Measurements from ENCODE around the gene CA10. TPM values are rescaled to one million over a fixed set of nuclear protein-coding genes. Genes with fewer than 3 reads are reported as not detected.

Gene CA10
- total RNA-seq, 1 experiment from 2014 or later, result 0.46 TPM

DNA sequence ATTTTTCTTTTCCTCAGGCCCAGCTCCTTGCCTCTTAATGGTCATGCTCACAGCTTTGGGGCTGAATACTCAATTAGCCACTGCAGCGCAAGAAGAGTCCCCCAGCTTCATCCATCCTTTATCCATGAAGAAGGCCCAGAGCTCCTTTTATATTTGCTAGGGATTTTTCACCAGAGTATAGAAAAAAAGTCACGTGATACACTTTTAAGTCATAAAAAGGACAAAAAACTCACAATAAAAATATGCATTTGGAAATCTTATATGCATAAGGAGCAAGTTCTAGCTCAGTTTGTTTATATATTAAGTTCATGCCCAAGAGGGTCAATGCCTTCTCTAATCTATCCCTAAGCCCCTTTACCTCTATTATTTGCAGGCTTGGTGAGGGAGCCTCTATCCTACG lies 254.1 kb downstream of the CA10 start:
- Mint-ChIP-seq H3K4me1 (peaks cover 0 to 4% of the 10 kb centered on the region in 2 experiments; a peak in 1 of 4 replicates), H3K4me3 (no peak overlapping the region), H3K27me3 (ENCODE audit: low read depth) (no peaks in the 10 kb centered on the region), H3K27ac (no peak overlapping the region), H3K36me3 (ENCODE audit: insufficient read depth in 1 of 3, low read depth in 3 of 3) (no peaks in the 10 kb centered on the region), H3K9me3 (no peaks in the 10 kb centered on the region)
- H3K9ac ChIP-seq (ENCODE audit: extremely low read depth, insufficient read length, low read length), result no peak overlapping the region
- no peaks in the 10 kb centered on the region for H4K20me1 ChIP-seq (ENCODE audit: control insufficient read depth, insufficient read depth, insufficient read length)
- no peaks in the 10 kb centered on the region for H3K27me3 ChIP-seq (ENCODE audit: insufficient read depth, low read length)
- no peak overlapping the region for H2BK120ac ChIP-seq (ENCODE audit: low read depth, low read length, poor library complexity, severe bottlenecking)
- no peak overlapping the region for H3K4me2 ChIP-seq (ENCODE audit: insufficient read depth, insufficient read length, low read length)
- no peak overlapping the region for H3K14ac ChIP-seq (ENCODE audit: insufficient read depth, low read length)
- H3K79me2 ChIP-seq (ENCODE audit: insufficient read depth, low read length), result no peaks in the 10 kb centered on the region
- H2AK5ac ChIP-seq (ENCODE audit: insufficient read length, low read length), result no peak overlapping the region
- no peaks in the 10 kb centered on the region for H3K79me1 ChIP-seq (ENCODE audit: insufficient read depth, low read depth, low read length, poor library complexity, severe bottlenecking)
- H3K4me1 ChIP-seq (ENCODE audit: insufficient read depth, low read length), result no peaks in the 10 kb centered on the region
- no peak overlapping the region for H3K23ac ChIP-seq (ENCODE audit: insufficient read length, low read depth, low read length)
- H2BK15ac ChIP-seq (ENCODE audit: low read depth, low read length), result no peak overlapping the region
- TF ChIP-seq, protein P1, sequence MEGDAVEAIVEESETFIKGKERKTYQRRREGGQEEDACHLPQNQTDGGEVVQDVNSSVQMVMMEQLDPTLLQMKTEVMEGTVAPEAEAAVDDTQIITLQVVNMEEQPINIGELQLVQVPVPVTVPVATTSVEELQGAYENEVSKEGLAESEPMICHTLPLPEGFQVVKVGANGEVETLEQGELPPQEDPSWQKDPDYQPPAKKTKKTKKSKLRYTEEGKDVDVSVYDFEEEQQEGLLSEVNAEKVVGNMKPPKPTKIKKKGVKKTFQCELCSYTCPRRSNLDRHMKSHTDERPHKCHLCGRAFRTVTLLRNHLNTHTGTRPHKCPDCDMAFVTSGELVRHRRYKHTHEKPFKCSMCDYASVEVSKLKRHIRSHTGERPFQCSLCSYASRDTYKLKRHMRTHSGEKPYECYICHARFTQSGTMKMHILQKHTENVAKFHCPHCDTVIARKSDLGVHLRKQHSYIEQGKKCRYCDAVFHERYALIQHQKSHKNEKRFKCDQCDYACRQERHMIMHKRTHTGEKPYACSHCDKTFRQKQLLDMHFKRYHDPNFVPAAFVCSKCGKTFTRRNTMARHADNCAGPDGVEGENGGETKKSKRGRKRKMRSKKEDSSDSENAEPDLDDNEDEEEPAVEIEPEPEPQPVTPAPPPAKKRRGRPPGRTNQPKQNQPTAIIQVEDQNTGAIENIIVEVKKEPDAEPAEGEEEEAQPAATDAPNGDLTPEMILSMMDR (conservative IDR thresholded peaks at IDR 0.05), result no peak
- H3K56ac ChIP-seq (ENCODE audit: insufficient read length, low read depth, low read length), result no peak overlapping the region
- no peaks in the 10 kb centered on the region for H3K23me2 ChIP-seq (ENCODE audit: insufficient read length, low read depth, low read length, poor library complexity, severe bottlenecking)
- no peak overlapping the region for H2BK20ac ChIP-seq (ENCODE audit: low read depth, low read length, poor library complexity, severe bottlenecking)
- no peak overlapping the region for H4K5ac ChIP-seq (ENCODE audit: insufficient read length, low read depth, low read length)
- H2AFZ ChIP-seq (ENCODE audit: low read length), result no peak overlapping the region
- H4K91ac ChIP-seq (ENCODE audit: insufficient read length, low read depth, low read length), result no peak overlapping the region
- no peak overlapping the region for H3K4ac ChIP-seq (ENCODE audit: low read depth, low read length)
- H4K8ac ChIP-seq (replicated peaks; ENCODE audit: insufficient read length, low read depth, low read length), result no peak overlapping the region
- H2BK12ac ChIP-seq (ENCODE audit: insufficient read length, low read depth, low read length), result no peak overlapping the region
- no peak overlapping the region for H3K27ac ChIP-seq (ENCODE audit: insufficient read length, low read depth, low read length)
- no peaks in the 10 kb centered on the region for H3K9me3 ChIP-seq (ENCODE audit: control insufficient read depth, low read depth, low read length)
- no peak overlapping the region for H2BK5ac ChIP-seq (ENCODE audit: insufficient read length, low read length)
- no peak overlapping the region for H3K18ac ChIP-seq (ENCODE audit: insufficient read length, low read depth, low read length)
- H3T11ph ChIP-seq (ENCODE audit: low read length), result no peak overlapping the region
- WGBS (ENCODE audit: extremely low coverage, insufficient read length, low lambda C conversion rate), result no CpG with 5 or more reads among the region's 3 CpGs
- no peak for DNase-seq

Data from H9 (cell line).